Endometrial microvascular endothelial cells (primary cell): Measurements from ENCODE around the gene STAC2. TPM values are rescaled to one million over a fixed set of nuclear protein-coding genes. Genes with fewer than 3 reads are reported as not detected.
"Not testable (repeated sequence)": the region's sequence is repeated elsewhere in the genome, so short reads cannot be mapped to it uniquely, and the experiment has no call there.

Experiments used
- in situ Hi-C: cut with HindIII; loops from 2 replicates; pipeline ENCODE4 v1.10.0; 2017; ENCODE audit warnings: low sequenced_read_pairs, low pct_unique_long_range_greater_than_20kb; ENCODE audit errors: inconsistent ontology term
- total RNA-seq: library from RNA; depleted of rRNA; stranded (reverse); fragments of >200 nt; gene quantifications from one replicate; pipeline ENCODE4 v1.2.3, GENCODE V29; 2015; ENCODE audit errors: inconsistent ontology term

STAC2 gene
- total RNA-seq, result not detected

- in situ Hi-C loops, result no loop called here
Measured at GRCh38 chr17:39225308-39225958, at the start of gene STAC2. Gene STAC2, minus strand, starts transcription at chr17:39225945. Its CDS starts 443 bp downstream, at chr17:39225502.

GRCh38 chr17:39271546-39271945, 45.8 kb upstream of the STAC2 start:
- in situ Hi-C loops, result no loop called here

GRCh38 chr17:39270923-39271322, 45.2 kb upstream of the STAC2 start:
- in situ Hi-C loops, result no loop called here

GRCh38 chr17:39264119-39264518, 38.4 kb upstream of the STAC2 start:
- in situ Hi-C loops, result no loop called here

GRCh38 chr17:39261286-39261685, 35.5 kb upstream of the STAC2 start:
- in situ Hi-C loops, result no loop called here

- in situ Hi-C loops, result no loop called here
Measured at GRCh38 chr17:39252788-39253460, 27.2 kb upstream of the STAC2 start.

- in situ Hi-C loops, result no loop called here
Measured at GRCh38 chr17:39251997-39252396, 26.3 kb upstream of the STAC2 start.

GRCh38 chr17:39250076-39250475, 24.3 kb upstream of the STAC2 start:
- in situ Hi-C loops, result not testable (repeated sequence)

- in situ Hi-C loops, result no loop called here
Measured at GRCh38 chr17:39246274-39246673, 20.5 kb upstream of the STAC2 start.

GRCh38 chr17:39244600-39245570, 19.1 kb upstream of the STAC2 start:
- in situ Hi-C loops, result no loop called here

GRCh38 chr17:39244016-39244599, 18.4 kb upstream of the STAC2 start:
- in situ Hi-C loops, result no loop called here

GRCh38 chr17:39243155-39243554, 17.4 kb upstream of the STAC2 start:
- in situ Hi-C loops, result no loop called here

GRCh38 chr17:39240631-39241030, 14.9 kb upstream of the STAC2 start:
- in situ Hi-C loops, result no loop called here

- in situ Hi-C loops, result no loop called here
Measured at GRCh38 chr17:39239640-39240314, 14.0 kb upstream of the STAC2 start.

- in situ Hi-C loops, result no loop called here
Measured at GRCh38 chr17:39238311-39238972, 12.7 kb upstream of the STAC2 start.

GRCh38 chr17:39237586-39237985, 11.8 kb upstream of the STAC2 start:
- in situ Hi-C loops, result no loop called here

GRCh38 chr17:39236981-39237441, 11.3 kb upstream of the STAC2 start:
- in situ Hi-C loops, result no loop called here

- in situ Hi-C loops, result no loop called here
Measured at GRCh38 chr17:39236450-39236927, 10.7 kb upstream of the STAC2 start.
